Neural cell (in vitro differentiated cells): ENCODE data around the gene BTG4. TPM values are rescaled to one million over a fixed set of nuclear protein-coding genes. Genes with fewer than 3 reads are reported as not detected.

Source experiments
- H2AFZ ChIP-seq: fragments of 200-600, 300-800 bp; sonication (generic), shearing (Covaris generic); 2 replicates; pipeline ENCODE4 v1.6.0; 2014; ENCODE audit warnings: low read depth, mild to moderate bottlenecking, antibody characterized with exemption, low read length, moderate library complexity
- H3F3A ChIP-seq: fragments of 200-600 bp; shearing (Covaris generic); 2 replicates; pipeline ENCODE4 v1.6.1; 2016; ENCODE audit warnings: mild to moderate bottlenecking, moderate library complexity, mixed read lengths, antibody characterized with exemption, low read length; ENCODE audit not compliant: insufficient read depth, poor library complexity, severe bottlenecking
- H3K27ac ChIP-seq: fragments of 200-600, 300-800 bp; sonication (generic), shearing (Covaris generic); 2 replicates; pipeline ENCODE4 v1.5.1; 2014; ENCODE audit warnings: mild to moderate bottlenecking, low read length, moderate library complexity
- H3K27me3 ChIP-seq: fragments of 300-800, 200-600 bp; sonication (generic), shearing (Covaris generic); 2 replicates; pipeline ENCODE4 v1.6.0; 2014; ENCODE audit warnings: mild to moderate bottlenecking, low read depth, low read length, moderate library complexity; ENCODE audit not compliant: insufficient read depth
- H3K36me3 ChIP-seq: fragments of 300-800, 200-600 bp; sonication (generic), shearing (Covaris generic); 2 replicates; pipeline ENCODE4 v1.5.1; 2014; ENCODE audit warnings: mild to moderate bottlenecking, antibody characterized with exemption, low read length, moderate library complexity; ENCODE audit not compliant: insufficient read depth
- H3K4me2 ChIP-seq: fragments of 300-800, 200-600 bp; sonication (generic), shearing (Covaris generic); 2 replicates; pipeline ENCODE4 v1.6.0; 2014; ENCODE audit warnings: mild to moderate bottlenecking, low read length
- H3K4me3 ChIP-seq: fragments of 300-800, 200-600 bp; sonication (generic), shearing (Covaris generic); 2 replicates; pipeline ENCODE4 v1.5.1; 2014; ENCODE audit warnings: mild to moderate bottlenecking, low read length, moderate library complexity
- H3K79me2 ChIP-seq: fragments of 200-600 bp; shearing (Covaris generic); replicated peaks from 2 replicates; pipeline ENCODE4 v1.6.0; 2014; ENCODE audit warnings: mild to moderate bottlenecking, low read length, moderate library complexity; ENCODE audit not compliant: insufficient read depth
- H3K9ac ChIP-seq: fragments of 300-800, 200-600 bp; sonication (generic), shearing (Covaris generic); 2 replicates; pipeline ENCODE4 v1.6.1; 2016; ENCODE audit warnings: mild to moderate bottlenecking, low read length, mixed read lengths
- H3K9me2 ChIP-seq: fragments of 200-600 bp; shearing (Covaris generic); 2 replicates; pipeline ENCODE4 v1.6.1; 2016; ENCODE audit warnings: mild to moderate bottlenecking, low read length, mixed read lengths; ENCODE audit not compliant: insufficient read depth
- H3K9me3 ChIP-seq: fragments of 200-600, 300-800 bp; sonication (generic), shearing (Covaris generic); 2 replicates; pipeline ENCODE4 v1.6.1; 2016; ENCODE audit warnings: mild to moderate bottlenecking, mixed run types, low read length, moderate library complexity, mixed read lengths
- H4K20me1 ChIP-seq: fragments of 200-600 bp; shearing (Covaris generic); 2 replicates; pipeline ENCODE4 v1.6.1; 2016; ENCODE audit warnings: mild to moderate bottlenecking, mixed run types; ENCODE audit not compliant: insufficient read depth
- EP300 ChIP-seq: fragments of 450-650 bp; conservative IDR thresholded peaks from 2 replicates; pipeline ENCODE4 v1.6.1; 2014; ENCODE audit warnings: antibody characterized with exemption, mild to moderate bottlenecking, moderate library complexity; ENCODE audit not compliant: poor library complexity, severe bottlenecking
- EZH2 ChIP-seq: fragments of 200-600, 300-800 bp; shearing (Covaris generic), sonication (generic); IDR thresholded peaks from 2 replicates; pipeline ENCODE4 v1.6.1; 2014; ENCODE audit warnings: antibody characterized with exemption, low read length, borderline replicate concordance, mild to moderate bottlenecking; ENCODE audit not compliant: insufficient read depth, poor library complexity, severe bottlenecking
- MXI1 ChIP-seq: fragments of 450-650 bp; conservative IDR thresholded peaks from 2 replicates; pipeline ENCODE4 v1.6.1; 2014; ENCODE audit warnings: antibody characterized with exemption, mild to moderate bottlenecking; ENCODE audit not compliant: poor library complexity, severe bottlenecking
- POLR2AphosphoS5 ChIP-seq: IDR thresholded peaks from 2 replicates; pipeline ENCODE4 v1.6.1; 2012
- RAD21 ChIP-seq: fragments of 450-650 bp; conservative IDR thresholded peaks from 2 replicates; pipeline ENCODE4 v1.6.1; 2014; ENCODE audit warnings: antibody characterized with exemption, mild to moderate bottlenecking, moderate library complexity
- SMC3 ChIP-seq: fragments of 450-650 bp; conservative IDR thresholded peaks from 2 replicates; pipeline ENCODE4 v1.6.1; 2014; ENCODE audit warnings: antibody characterized with exemption, mild to moderate bottlenecking, moderate library complexity; ENCODE audit not compliant: poor library complexity
- TAF1 ChIP-seq: IDR thresholded peaks from 2 replicates; pipeline ENCODE4 v1.6.1; 2012; ENCODE audit warnings: low read depth
- polyA plus RNA-seq: library from polyadenylated mRNA; depleted of rRNA; stranded (reverse); fragments of >200 nt; gene quantifications from 2 replicates; pipeline ENCODE4 v1.2.3, GENCODE V29; 2014
- TF ChIP-seq, protein P1 (sequence below): fragments of 450-650 bp; IDR thresholded peaks from 2 replicates; pipeline ENCODE4 v1.5.1; 2014; ENCODE audit warnings: antibody characterized with exemption, mild to moderate bottlenecking, moderate library complexity; ENCODE audit not compliant: poor library complexity, severe bottlenecking
- TF ChIP-seq, protein P2 (sequence below): IDR thresholded peaks from 2 replicates; pipeline ENCODE4 v1.6.1; 2012; ENCODE audit warnings: borderline replicate concordance

Gene BTG4
- polyA plus RNA-seq, 1 donor from 2014 or later = not detected

- Histone ChIP-seq H3K27ac (no peak overlapping the region), H3K9me3 (peaks cover 6% of the 10 kb centered on the region), H3F3A (no peaks in the 10 kb centered on the region), H3K9me2 (no peaks in the 10 kb centered on the region), H3K27me3 (no peaks in the 10 kb centered on the region), H3K4me3 (no peak overlapping the region), H3K36me3 (no peaks in the 10 kb centered on the region), H3K79me2 (no peaks in the 10 kb centered on the region), H4K20me1 (no peaks in the 10 kb centered on the region), H3K9ac (no peak overlapping the region), H2AFZ (no peak overlapping the region), H3K4me2 (no peak overlapping the region)
- no peak for TF ChIP-seq SMC3
- TF ChIP-seq, protein P1, sequence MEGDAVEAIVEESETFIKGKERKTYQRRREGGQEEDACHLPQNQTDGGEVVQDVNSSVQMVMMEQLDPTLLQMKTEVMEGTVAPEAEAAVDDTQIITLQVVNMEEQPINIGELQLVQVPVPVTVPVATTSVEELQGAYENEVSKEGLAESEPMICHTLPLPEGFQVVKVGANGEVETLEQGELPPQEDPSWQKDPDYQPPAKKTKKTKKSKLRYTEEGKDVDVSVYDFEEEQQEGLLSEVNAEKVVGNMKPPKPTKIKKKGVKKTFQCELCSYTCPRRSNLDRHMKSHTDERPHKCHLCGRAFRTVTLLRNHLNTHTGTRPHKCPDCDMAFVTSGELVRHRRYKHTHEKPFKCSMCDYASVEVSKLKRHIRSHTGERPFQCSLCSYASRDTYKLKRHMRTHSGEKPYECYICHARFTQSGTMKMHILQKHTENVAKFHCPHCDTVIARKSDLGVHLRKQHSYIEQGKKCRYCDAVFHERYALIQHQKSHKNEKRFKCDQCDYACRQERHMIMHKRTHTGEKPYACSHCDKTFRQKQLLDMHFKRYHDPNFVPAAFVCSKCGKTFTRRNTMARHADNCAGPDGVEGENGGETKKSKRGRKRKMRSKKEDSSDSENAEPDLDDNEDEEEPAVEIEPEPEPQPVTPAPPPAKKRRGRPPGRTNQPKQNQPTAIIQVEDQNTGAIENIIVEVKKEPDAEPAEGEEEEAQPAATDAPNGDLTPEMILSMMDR = no peak
- TF ChIP-seq, protein P2, sequence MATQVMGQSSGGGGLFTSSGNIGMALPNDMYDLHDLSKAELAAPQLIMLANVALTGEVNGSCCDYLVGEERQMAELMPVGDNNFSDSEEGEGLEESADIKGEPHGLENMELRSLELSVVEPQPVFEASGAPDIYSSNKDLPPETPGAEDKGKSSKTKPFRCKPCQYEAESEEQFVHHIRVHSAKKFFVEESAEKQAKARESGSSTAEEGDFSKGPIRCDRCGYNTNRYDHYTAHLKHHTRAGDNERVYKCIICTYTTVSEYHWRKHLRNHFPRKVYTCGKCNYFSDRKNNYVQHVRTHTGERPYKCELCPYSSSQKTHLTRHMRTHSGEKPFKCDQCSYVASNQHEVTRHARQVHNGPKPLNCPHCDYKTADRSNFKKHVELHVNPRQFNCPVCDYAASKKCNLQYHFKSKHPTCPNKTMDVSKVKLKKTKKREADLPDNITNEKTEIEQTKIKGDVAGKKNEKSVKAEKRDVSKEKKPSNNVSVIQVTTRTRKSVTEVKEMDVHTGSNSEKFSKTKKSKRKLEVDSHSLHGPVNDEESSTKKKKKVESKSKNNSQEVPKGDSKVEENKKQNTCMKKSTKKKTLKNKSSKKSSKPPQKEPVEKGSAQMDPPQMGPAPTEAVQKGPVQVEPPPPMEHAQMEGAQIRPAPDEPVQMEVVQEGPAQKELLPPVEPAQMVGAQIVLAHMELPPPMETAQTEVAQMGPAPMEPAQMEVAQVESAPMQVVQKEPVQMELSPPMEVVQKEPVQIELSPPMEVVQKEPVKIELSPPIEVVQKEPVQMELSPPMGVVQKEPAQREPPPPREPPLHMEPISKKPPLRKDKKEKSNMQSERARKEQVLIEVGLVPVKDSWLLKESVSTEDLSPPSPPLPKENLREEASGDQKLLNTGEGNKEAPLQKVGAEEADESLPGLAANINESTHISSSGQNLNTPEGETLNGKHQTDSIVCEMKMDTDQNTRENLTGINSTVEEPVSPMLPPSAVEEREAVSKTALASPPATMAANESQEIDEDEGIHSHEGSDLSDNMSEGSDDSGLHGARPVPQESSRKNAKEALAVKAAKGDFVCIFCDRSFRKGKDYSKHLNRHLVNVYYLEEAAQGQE = no peak
- no peak for TF ChIP-seq TAF1
- no peak for TF ChIP-seq RAD21
- TF ChIP-seq EP300 = no peak
- no peak for TF ChIP-seq POLR2AphosphoS5
- no peak for TF ChIP-seq EZH2
- TF ChIP-seq MXI1 = no peak
These were observed 37.8 kb downstream of the BTG4 start for GRCh38 chr11:111474432-111474831.

GRCh38 chr11:111472228-111472627 is 40.0 kb downstream of the BTG4 start:
- Histone ChIP-seq H2AFZ (no peak overlapping the region), H3K4me2 (no peak overlapping the region), H4K20me1 (no peaks in the 10 kb centered on the region), H3K36me3 (no peaks in the 10 kb centered on the region), H3K27me3 (no peaks in the 10 kb centered on the region), H3K79me2 (no peaks in the 10 kb centered on the region), H3K9me2 (no peaks in the 10 kb centered on the region), H3K4me3 (no peak overlapping the region), H3F3A (no peaks in the 10 kb centered on the region), H3K9ac (no peak overlapping the region), H3K27ac (no peak overlapping the region), H3K9me3 (peaks cover 6% of the 10 kb centered on the region)
- no peak for TF ChIP-seq SMC3
- TF ChIP-seq, protein P2 = no peak
- no peak for TF ChIP-seq EP300
